Measurements from ENCODE around the gene SORL1. TPM values are rescaled to one million over a fixed set of nuclear protein-coding genes. Genes with fewer than 3 reads are reported as not detected.

The SORL1 gene
- total RNA-seq, 1 donor from 2014 or later, result 20.9 TPM

DNA sequence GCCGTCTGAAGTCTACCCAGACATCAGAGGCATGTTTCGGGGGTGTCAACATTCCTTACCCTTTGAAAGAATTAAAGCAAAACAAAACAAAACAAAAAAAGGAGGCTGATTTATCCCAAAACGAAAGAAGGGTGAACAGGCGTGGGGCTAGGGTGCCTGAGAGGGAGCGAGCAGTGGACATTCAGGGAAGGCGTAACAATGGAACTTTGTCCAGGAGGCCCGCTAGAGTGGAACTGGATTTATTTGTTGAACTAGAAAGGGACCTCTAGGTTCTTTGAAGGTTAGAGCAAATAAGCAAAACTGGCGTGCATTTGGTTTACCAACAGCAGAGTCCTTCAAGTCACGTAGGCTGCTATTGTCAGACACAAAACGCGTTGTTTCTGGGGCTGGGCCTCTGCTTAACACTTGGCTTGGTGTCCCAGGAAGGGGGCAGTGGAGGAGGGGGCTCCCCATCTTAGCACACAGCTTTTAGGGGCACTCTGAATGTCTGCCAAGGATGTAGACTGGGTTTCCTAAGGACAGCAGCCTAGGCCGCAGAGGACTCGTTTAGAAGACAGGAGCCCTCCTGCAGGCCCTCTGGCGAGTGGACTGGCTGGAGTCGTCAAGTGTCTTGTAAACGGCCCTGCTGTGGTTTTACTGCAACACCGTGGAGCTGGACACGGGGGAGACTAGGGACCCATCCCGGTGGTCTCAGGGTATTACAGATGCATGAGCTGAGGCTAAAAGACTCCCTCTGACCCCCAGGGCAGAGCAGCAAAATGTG lies 204.4 kb downstream of the SORL1 start:
- peaks cover 17% of the 10 kb centered on the region for H3K27me3 Mint-ChIP-seq (ENCODE audit: insufficient read depth)
- no peak overlapping the region for H3K27ac Mint-ChIP-seq
- no peaks in the 10 kb centered on the region for H3K9me3 Mint-ChIP-seq
- no peaks in the 10 kb centered on the region for H3K36me3 Mint-ChIP-seq (ENCODE audit: low read depth)
- intact Hi-C loops (cut with micrococcal nuclease), result loop anchor here (1.0 to 10.0 kb wide), 3 partner anchors 456 to 928 kb away; no protein-coding TSS in a partner anchor
- no peak for DNase-seq (ENCODE audit: low spot score)
- H3K4me1 Mint-ChIP-seq (ENCODE audit: low read depth), result peaks cover 12% of the 10 kb centered on the region
- H3K4me3 Mint-ChIP-seq, result no peak overlapping the region

DNA sequence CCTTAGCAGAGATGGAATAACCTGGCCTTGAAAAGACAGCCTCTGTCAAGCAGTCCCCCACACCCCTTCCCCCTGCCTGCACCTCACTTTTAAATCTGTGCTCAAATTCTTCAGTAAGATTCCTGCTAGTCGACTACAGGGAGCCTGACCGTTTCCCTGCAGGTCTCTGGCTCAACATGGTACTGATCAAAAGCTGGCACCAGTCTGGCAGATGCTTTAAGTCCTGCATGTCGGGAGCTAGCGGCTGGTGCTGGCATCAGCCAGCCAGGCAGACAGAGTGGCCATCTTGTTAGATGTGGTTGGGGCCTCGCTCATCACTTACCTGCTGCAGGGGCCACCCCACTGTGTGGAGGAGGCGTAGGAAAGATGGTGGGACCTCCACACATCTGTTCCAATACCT lies 205.0 kb downstream of the SORL1 start:
- intact Hi-C loops (cut with micrococcal nuclease), result loop anchor here (5.0 to 10.0 kb wide), 2 partner anchors 455 to 928 kb away; no protein-coding TSS in a partner anchor
- no peak overlapping the region for H3K4me3 Mint-ChIP-seq
- no peak for DNase-seq (ENCODE audit: low spot score)
- no peaks in the 10 kb centered on the region for H3K9me3 Mint-ChIP-seq
- no peaks in the 10 kb centered on the region for H3K36me3 Mint-ChIP-seq (ENCODE audit: low read depth)
- H3K27ac Mint-ChIP-seq, result no peak overlapping the region
- peaks cover 16% of the 10 kb centered on the region for H3K27me3 Mint-ChIP-seq (ENCODE audit: insufficient read depth)
- H3K4me1 Mint-ChIP-seq (ENCODE audit: low read depth), result peaks cover 12% of the 10 kb centered on the region

DNA sequence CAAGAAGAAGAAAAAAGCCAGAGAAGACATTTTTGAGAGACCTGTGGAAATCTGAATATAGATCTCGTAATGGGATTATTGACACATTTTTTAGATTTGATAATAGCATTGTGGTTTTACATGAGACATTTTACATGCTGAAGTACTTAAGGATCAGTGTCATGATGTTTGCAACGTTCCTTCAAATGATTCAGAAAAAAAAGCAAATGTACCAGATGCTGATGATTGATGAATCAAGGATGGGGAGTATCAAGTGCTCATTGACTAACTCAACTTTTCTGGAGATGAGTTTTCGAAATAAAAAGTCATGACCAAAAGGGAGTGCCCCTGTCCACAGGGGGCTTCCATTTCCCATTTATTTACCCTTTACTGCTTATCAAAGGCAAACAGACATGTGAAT lies 207.7 kb downstream of the SORL1 start:
- H3K27ac Mint-ChIP-seq, result no peak overlapping the region
- H3K4me3 Mint-ChIP-seq, result no peak overlapping the region
- H3K27me3 Mint-ChIP-seq (ENCODE audit: insufficient read depth), result peaks cover 10% of the 10 kb centered on the region
- peaks cover 12% of the 10 kb centered on the region for H3K4me1 Mint-ChIP-seq (ENCODE audit: low read depth)
- DNase-seq (ENCODE audit: low spot score), result no peak
- H3K36me3 Mint-ChIP-seq (ENCODE audit: low read depth), result no peaks in the 10 kb centered on the region
- intact Hi-C loops (cut with micrococcal nuclease), result loop anchor here (5.0 to 10.0 kb wide), 2 partner anchors 452 to 925 kb away; no protein-coding TSS in a partner anchor
- no peaks in the 10 kb centered on the region for H3K9me3 Mint-ChIP-seq

DNA sequence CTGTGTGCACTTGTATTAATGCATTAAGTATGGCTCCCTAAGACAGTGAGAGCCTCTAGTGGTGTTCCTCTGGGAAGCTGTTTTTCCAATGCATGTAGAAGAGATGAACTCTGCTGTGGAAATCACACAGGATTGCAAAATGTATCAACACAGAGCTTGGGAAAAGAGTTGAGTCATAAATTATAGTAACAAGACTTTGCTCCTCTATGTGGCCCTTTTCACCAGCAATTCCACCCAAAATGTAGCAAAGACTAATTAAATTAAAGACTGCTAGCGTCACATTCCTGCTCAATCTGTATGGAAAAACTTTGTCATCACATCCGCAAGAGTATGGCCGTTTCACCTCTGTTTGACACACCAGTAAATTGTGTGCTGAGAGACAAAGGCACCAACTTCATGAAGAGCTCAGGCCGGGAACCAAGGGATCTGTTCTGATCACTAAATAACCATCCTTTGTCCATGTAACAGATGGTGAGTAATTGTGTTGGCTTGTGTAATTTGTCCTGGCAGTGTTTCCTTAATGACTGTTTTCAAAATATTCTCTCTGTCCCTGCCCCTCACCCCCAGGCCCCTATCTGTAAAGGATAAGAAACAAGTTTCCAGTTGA lies 209.9 kb downstream of the SORL1 start:
- no peak for DNase-seq (ENCODE audit: low spot score)
- Mint-ChIP-seq H3K27ac (no peak overlapping the region), H3K36me3 (ENCODE audit: low read depth) (no peaks in the 10 kb centered on the region), H3K27me3 (ENCODE audit: insufficient read depth) (peaks cover 4% of the 10 kb centered on the region), H3K9me3 (no peaks in the 10 kb centered on the region), H3K4me3 (no peak overlapping the region), H3K4me1 (ENCODE audit: low read depth) (no peaks in the 10 kb centered on the region)
- intact Hi-C loops (cut with micrococcal nuclease), result no loop called here

DNA sequence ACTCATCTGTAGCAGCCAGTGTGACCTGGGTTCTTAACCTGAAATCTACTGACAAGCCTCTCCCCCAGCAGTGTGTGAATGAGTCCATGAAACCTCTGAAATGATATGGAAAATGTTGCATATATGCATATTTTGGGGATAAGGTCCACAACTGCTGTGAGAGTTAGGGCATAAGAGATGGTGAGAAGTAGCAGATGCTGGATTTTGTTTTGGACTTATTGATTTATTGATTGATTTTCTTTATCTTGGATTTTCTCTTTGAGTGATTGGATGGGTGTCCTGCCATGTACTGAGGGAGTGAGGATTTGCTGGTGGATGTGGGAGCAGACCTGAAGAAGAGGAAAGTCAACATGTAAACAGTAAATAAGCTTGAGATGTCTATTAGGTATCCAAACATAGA lies 212.0 kb downstream of the SORL1 start:
- H3K36me3 Mint-ChIP-seq (ENCODE audit: low read depth), result no peaks in the 10 kb centered on the region
- H3K27ac Mint-ChIP-seq, result no peak overlapping the region
- intact Hi-C loops (cut with micrococcal nuclease), result no loop called here
- H3K9me3 Mint-ChIP-seq, result no peaks in the 10 kb centered on the region
- DNase-seq (ENCODE audit: low spot score), result no peak
- no peaks in the 10 kb centered on the region for H3K4me1 Mint-ChIP-seq (ENCODE audit: low read depth)
- peaks cover 8% of the 10 kb centered on the region for H3K27me3 Mint-ChIP-seq (ENCODE audit: insufficient read depth)
- no peak overlapping the region for H3K4me3 Mint-ChIP-seq

GRCh38 chr11:121665206-121665838 lies 213.2 kb downstream of the SORL1 start:
- no peaks in the 10 kb centered on the region for H3K9me3 Mint-ChIP-seq
- H3K4me3 Mint-ChIP-seq, result no peak overlapping the region
- no peak overlapping the region for H3K27ac Mint-ChIP-seq
- H3K36me3 Mint-ChIP-seq (ENCODE audit: low read depth), result no peaks in the 10 kb centered on the region
- intact Hi-C loops (cut with micrococcal nuclease), result no loop called here
- H3K4me1 Mint-ChIP-seq (ENCODE audit: low read depth), result no peaks in the 10 kb centered on the region
- no peak for DNase-seq (ENCODE audit: low spot score)
- H3K27me3 Mint-ChIP-seq (ENCODE audit: insufficient read depth), result peaks cover 8% of the 10 kb centered on the region

GRCh38 chr11:121667836-121668235 lies 215.7 kb downstream of the SORL1 start:
- no peak overlapping the region for H3K27ac Mint-ChIP-seq
- no peaks in the 10 kb centered on the region for H3K4me1 Mint-ChIP-seq (ENCODE audit: low read depth)
- intact Hi-C loops (cut with micrococcal nuclease), result no loop called here
- no peak overlapping the region for H3K4me3 Mint-ChIP-seq
- no peaks in the 10 kb centered on the region for H3K9me3 Mint-ChIP-seq
- H3K27me3 Mint-ChIP-seq (ENCODE audit: insufficient read depth), result peaks cover 6% of the 10 kb centered on the region
- DNase-seq (ENCODE audit: low spot score), result no peak
- H3K36me3 Mint-ChIP-seq (ENCODE audit: low read depth), result no peaks in the 10 kb centered on the region

- intact Hi-C loops (cut with micrococcal nuclease), result no loop called here
- Mint-ChIP-seq H3K27ac (no peak overlapping the region), H3K4me1 (ENCODE audit: low read depth) (no peaks in the 10 kb centered on the region), H3K4me3 (no peak overlapping the region), H3K9me3 (no peaks in the 10 kb centered on the region), H3K27me3 (ENCODE audit: insufficient read depth) (peaks cover 4% of the 10 kb centered on the region), H3K36me3 (ENCODE audit: low read depth) (no peaks in the 10 kb centered on the region)
- no peak for DNase-seq (ENCODE audit: low spot score)
Observed at GRCh38 chr11:121669422-121669821, 217.3 kb downstream of the SORL1 start.

DNA sequence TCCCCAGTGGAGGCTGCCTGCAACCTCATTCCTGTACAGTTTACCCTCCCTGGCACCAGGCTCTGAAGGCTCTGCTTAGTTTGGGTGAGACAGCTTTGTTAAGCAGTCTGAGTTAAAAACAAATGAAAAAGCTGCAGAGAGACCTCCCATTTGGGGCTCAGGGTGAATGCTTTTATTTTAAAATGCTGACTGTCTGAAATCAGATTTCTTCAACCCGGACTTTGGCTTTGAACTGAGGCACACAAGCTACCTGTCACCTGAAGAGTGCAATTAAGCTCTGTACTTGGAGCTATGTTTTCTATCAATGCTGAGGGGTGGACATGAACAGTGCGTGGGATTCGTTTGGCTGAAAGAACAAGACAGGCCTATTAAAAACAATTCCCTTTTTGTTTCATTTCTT lies 218.2 kb downstream of the SORL1 start:
- H3K4me3 Mint-ChIP-seq, result no peak overlapping the region
- H3K9me3 Mint-ChIP-seq, result no peaks in the 10 kb centered on the region
- H3K27me3 Mint-ChIP-seq (ENCODE audit: insufficient read depth), result peaks cover 4% of the 10 kb centered on the region
- no peaks in the 10 kb centered on the region for H3K4me1 Mint-ChIP-seq (ENCODE audit: low read depth)
- no peak for DNase-seq (ENCODE audit: low spot score)
- intact Hi-C loops (cut with micrococcal nuclease), result no loop called here
- H3K27ac Mint-ChIP-seq, result no peak overlapping the region
- H3K36me3 Mint-ChIP-seq (ENCODE audit: low read depth), result no peaks in the 10 kb centered on the region

- Mint-ChIP-seq H3K4me1 (ENCODE audit: low read depth) (no peaks in the 10 kb centered on the region), H3K36me3 (ENCODE audit: low read depth) (no peaks in the 10 kb centered on the region), H3K4me3 (no peak overlapping the region), H3K9me3 (no peaks in the 10 kb centered on the region), H3K27ac (no peak overlapping the region), H3K27me3 (ENCODE audit: insufficient read depth) (peaks cover 4% of the 10 kb centered on the region)
- intact Hi-C loops (cut with micrococcal nuclease), result no loop called here
- no peak for DNase-seq (ENCODE audit: low spot score)
Observed at GRCh38 chr11:121670805-121671282, 218.7 kb downstream of the SORL1 start.

- H3K36me3 Mint-ChIP-seq (ENCODE audit: low read depth), result no peaks in the 10 kb centered on the region
- no peak overlapping the region for H3K4me3 Mint-ChIP-seq
- H3K27me3 Mint-ChIP-seq (ENCODE audit: insufficient read depth), result peaks cover 4% of the 10 kb centered on the region
- no peak for DNase-seq (ENCODE audit: low spot score)
- no peak overlapping the region for H3K27ac Mint-ChIP-seq
- intact Hi-C loops (cut with micrococcal nuclease), result no loop called here
- no peaks in the 10 kb centered on the region for H3K4me1 Mint-ChIP-seq (ENCODE audit: low read depth)
- H3K9me3 Mint-ChIP-seq, result no peaks in the 10 kb centered on the region
Observed at GRCh38 chr11:121671283-121672168, 219.4 kb downstream of the SORL1 start.

DNA sequence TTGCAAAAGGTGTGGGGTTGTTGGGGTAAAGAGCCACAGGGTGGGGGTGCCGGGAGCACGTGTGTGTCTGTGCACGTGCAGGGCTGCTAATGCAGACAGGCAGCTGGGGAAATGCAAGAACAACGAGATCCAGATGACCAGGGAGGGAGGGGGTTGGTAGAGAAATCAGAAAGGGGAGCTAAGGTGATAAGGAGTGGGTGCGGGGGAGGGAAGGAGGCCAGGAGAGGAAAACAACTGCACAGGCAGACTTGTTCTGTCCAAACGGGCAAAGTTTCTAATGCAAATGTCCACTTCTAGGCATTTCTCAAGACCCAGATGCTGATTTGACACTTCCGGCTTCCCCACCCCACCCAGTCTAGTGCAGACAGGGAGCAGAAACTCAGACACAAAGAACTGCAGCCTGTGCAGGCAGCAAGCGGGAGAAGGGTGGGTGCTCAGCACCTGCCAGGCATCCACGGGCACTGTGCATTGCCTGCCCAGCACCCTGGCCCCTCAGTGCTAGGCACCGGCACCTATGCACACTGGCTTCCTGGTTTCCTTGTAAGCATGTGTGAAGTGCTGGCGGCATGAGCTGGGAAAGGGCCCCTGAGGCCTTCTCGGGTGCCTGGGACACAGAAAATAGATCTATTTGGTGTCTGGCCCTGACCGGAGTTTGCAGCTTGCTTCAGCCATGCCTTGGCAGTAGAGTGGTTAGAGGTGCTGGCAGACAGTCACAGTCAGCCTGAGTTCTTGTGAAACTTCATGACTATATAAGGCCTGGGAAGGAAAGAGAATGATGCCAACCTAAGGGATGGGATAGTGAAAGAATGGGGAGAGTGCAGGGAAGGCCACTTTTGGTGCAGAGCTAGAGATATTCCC lies 220.7 kb downstream of the SORL1 start:
- Mint-ChIP-seq H3K4me3 (no peak overlapping the region), H3K27me3 (ENCODE audit: insufficient read depth) (peaks cover 4% of the 10 kb centered on the region), H3K4me1 (ENCODE audit: low read depth) (no peaks in the 10 kb centered on the region)

More for the DNA sequence above, 220.7 kb downstream of the SORL1 start:
- no peak for DNase-seq (ENCODE audit: low spot score)
- Mint-ChIP-seq H3K9me3 (no peaks in the 10 kb centered on the region), H3K27ac (no peak overlapping the region), H3K36me3 (ENCODE audit: low read depth) (no peaks in the 10 kb centered on the region)
- intact Hi-C loops (cut with micrococcal nuclease), result no loop called here

Measured in activated T-helper 1 cell treated with anti-CD3 and anti-CD28 coated beads, Interleukin-12 subunit alpha, Interleukin-12 subunit beta, Interleukin-2, Interleukin-4 antibody, amounts not matched to agents 30 ng/mL and 10 ng/mL and 1 ng/mL, durations not matched to agents 14 hours and 24 hours and 36 hours (primary cell).